ENCODE measurements around the gene LRP5.

- no peak for TF ChIP-seq ELF1 (IDR thresholded peaks at IDR 0.05; ENCODE audit: borderline replicate concordance, low read depth)
- TF ChIP-seq EGR1 (IDR thresholded peaks at IDR 0.05; ENCODE audit: low read depth): no peak
These were observed 41.9 kb downstream of the LRP5 start for GRCh38 chr11:68354148-68354872.

All from HCT116 (cell line).